OCI-M1 (cell line): ENCODE data around the gene TUB.

Experiments
- DNase-seq: peaks from one replicate; lab custom pipeline; 2025; lab: John Stamatoyannopoulos, UW

The TUB gene

DNA sequence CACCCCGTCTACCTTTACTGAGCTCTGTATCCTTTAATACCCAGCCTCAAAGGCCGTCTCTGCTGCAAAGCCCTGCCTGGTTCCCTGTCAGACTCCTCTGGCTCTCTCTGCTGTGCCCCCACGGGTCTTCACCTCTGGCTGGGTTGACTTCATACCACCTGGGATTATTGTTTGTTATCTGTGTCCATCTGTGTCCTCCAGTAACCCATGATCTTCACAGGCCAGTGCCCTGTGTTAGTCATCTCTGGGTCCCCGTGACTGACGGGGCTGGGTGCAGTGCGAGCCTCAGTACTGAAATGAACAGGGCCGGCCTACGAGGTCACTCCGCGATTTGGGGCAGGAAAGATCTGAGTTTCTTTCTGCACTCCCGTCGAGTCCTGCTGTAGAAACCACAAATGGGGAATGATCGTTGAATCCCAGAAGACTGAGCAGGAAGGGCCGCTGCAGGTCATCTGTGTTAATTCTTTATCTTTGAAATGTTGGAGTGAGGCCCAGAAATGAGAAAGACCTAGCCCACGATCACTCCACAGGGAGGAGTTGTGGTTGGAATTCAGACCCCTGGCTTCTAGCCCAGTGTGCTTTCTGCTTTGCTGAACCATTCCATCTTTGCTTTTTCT is 12.3 kb upstream of the TUB start:
- DNase-seq: peak; percentile 71

DNA sequence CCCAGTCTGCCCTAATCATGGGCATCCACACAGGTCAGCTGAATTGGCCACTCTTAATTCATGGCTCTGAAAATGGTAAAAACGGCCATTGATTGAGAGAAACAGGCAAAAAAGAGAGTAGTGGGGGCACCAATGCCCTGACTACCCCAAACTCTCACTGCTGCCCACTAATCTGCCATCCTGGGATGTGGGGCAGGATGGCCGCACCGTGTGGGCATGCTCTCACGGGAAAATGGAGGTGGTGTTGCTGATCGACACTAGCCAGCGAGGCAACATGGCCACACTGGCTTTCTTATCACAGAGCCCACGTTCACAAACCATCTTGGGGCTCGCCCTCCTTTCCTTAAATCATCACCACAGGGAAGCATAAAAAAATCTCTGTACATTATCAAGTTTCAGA is 11.2 kb upstream of the TUB start:
- DNase-seq: no peak

DNA sequence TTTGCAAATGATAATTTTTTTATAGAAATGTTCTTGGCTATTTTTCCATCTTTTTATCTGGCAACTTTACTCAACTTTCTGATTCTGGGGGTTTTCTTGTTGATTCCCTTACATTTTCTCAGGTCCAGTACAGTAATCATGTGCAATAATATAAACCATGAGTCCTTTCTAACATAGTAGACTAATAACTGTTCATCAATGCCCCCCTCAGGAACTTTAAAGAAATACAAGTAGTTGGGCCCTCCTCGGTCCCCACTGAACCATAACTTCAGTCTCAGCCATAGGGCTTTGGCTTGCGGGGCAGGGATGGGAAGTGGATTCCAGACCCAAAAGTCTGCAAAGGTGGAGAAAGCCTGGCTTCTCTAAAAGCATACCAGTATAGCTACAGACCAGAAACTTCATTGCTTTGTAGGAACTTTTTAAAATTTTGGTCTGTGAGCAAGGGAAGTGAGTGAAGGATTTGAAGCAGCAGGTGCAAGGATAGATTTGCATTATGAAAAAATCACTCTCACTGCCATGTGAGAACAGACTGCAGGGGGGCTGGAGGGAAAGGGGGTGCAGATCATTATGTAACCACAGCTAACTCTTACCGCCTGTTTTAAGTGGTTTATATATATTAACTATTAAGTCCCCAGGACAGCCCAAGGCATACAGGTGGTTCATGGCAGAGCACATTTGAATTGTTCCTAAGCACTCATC is 10.4 kb upstream of the TUB start:
- DNase-seq: peak; percentile 68

DNA sequence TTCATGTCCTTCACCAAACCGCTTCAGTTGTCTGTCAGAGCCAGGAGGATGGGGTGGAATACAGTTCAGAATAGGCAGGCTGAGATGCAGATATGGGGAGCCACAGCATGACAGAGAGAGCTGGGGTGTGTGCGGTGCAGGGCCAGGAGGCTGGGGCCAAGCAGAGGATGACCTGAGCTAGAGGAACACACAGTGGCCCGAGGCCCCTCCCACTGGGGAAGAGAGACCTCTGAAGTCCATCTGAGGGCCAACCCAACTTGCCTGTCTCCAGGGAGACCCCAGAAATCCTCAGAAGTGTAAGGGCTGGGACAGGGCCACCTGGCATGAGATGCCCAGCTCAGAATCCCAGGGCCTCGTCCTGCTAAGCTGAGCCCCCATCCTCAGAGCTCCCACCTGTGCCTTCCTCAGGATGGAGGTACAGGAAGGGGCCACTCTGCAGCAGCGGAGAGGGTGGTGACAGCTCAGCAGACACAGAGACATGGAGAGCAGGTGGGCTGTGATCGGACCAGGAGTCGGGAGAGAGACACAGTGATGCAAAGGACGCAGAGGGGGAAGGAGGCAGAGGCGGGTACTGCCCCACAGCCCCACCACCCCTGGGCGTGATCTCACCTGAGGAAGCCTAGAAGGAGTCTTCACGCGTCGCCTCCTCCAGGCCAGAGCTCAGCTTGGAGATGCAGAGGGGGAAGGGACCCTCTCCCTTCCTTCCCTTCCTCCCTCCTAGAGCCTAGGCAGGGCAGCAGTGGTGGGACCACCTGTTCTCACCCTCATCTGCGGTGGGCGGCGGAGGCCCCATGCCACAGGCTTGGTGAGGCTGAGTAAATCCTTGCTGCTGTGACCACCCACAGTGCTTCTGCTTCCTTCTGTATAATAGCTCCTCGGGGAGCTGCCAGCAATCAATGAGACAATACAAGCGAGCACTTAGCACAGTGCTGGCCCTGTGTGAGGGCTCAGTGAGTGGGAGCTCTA is 9.1 kb upstream of the TUB start:
- DNase-seq: no peak

DNA sequence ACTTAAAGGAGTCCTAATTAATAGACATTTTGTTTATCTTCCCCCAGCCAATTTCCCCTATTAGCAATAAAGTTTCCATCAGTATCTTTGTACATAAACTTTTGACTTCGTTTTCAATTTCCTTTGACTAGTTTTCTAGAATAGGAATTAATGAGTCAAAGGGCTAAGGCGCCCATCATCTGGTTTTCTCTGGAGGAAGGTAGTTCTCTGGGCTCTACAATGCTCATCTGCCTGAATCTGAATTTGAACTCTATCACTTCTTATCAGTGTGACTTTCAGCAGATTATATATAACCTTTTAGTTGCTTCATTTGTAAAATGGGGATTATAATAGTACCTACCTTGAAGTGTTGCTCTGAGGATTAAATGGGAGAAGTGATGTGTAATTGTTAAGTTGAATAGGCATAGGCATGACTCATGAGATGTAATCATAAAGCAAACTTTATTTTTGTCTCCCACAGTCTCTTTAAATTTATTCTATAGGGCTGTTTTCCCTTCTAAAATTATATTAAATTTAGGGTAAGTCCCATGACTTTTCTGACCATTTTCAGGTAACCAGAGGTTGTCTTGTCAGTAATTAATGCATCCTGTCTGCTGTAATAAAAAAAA is 5.8 kb upstream of the TUB start:
- DNase-seq: peak; percentile 3

DNA sequence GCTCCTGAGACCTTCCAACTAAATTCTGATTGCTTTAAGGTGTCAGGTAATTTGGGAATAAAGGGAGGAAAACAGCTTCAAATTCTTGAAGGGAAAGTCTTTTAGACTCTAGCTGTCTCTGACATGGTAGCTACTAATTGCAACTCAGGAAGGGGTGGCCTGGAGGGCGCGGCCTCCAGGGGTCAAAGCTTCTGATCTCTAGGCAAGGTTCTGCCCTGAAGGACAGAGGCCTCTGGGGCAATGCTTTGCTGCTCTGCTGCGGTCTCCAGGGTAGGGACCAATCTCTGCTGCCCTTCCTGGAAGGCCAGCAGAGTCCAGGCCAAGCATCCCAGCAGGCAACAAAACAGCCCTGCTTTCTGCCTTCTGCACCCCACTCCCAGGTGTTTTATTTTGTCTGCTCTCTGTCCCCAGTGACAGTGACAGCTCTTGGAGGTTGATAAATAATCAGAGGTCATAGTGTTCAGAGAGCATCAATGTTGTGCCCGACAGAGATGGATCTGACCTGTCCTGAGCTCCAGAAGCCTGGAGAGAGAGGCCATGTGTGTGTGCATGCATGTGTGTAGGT is 1.8 kb upstream of the TUB start:
- no peak for DNase-seq

DNA sequence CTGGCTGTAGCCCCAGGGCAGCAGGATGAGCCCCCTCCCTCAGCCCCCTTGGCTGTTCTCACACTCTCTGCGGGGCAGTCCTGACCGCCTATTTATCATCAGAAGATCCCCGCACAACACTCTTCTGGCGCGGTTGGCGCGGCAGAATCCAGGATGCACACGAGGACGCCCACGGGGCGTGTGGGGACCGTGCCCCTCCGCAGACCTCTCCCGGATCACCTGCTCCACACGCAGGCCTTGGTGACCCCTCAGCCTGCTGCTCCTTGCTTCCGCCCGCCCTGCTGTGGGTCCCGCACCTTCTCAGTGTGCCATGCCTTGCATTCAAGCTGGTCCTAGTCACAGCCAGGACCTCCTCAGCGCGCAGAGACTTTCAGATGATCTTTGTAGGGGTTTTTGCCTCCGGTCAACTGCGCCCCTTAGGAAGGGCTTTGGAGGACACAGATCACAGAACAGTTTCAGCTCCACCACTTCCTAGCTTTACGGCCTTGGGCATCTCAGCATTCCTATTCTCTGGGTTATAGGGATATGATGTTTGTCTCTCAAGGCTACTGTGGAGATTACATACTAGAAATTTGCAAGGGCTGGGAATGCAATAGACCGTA is 841 bp upstream of the TUB start:
- no peak for DNase-seq

DNA sequence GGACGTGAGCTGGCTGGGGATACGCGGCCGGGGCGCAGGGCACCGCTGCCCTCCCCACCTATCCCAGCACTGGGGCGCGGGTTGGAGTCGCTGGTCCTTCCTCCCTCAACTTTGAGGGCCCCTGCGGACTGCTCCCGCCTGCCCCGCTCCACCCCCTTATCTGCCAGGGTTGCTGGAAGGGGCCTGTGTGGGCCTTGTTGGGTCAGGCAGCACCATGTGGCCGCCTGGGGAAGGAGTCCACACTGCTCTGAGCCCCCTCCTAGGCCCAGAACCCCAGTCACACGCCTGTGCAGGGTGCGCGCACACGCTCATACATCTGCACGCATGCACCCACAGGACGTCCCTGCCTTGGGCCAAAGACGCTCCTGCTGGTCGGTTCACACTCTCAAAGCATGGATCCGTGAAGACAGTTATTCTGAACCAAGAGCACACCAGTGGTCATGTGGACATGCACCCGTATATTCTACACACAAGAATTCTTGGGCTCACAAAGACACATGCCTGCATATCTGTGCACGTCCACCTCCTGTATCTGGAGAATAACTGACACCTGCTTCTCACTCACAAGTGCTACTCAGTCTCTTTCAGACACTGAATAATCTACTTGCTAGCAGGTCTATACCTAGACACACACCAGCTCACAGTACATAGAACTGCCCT is 710 bp downstream of the TUB start:
- DNase-seq: no peak

DNA sequence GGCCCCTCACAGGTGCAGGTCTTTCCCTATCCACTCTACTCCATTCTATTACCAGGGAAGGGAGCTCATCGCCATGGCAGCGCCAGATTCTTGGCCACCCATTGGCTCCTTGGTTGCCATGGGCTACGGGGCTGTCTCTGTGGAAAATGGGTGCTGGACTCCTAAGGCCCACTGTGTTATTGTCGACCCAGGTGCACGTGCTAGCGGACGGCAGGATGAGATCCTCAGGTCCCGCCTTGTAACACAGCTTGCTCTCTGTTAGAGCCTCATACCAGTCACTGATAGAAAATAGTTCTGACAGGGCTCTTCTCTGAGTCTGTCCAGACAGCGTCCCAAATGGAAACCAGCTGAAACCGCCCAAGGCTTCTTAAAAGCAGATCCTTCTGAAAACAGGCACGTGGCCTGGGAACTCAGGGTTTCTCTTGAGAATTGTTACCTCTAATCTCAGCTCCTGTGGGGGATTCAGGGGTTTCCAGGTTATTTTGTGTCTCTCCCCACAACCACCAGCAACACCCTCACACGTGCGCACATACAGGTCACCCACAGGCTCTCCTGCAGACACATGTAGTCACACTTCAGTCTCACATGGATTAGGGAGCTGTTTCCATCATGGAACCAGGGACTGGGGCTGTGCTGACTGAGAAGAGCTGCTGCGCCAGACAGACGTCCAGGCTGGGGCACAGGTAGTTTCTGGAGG is 1.5 kb downstream of the TUB start:
- no peak for DNase-seq

DNA sequence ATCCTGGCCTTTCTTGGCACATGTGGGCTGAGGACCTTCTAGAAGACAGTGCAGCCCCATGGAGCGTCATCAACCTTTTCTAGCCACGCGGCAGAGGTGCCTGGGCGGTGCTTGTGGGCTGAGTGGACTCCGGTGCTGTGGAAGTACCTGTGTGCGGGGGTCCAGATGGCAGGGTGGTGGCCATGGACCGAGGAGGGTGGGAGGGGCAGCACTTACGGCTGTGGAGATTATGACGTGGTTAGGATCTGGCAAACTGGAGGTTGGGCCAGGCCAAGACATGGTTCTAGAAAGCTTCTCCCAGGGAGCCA is 2.0 kb downstream of the TUB start:
- DNase-seq: no peak

DNA sequence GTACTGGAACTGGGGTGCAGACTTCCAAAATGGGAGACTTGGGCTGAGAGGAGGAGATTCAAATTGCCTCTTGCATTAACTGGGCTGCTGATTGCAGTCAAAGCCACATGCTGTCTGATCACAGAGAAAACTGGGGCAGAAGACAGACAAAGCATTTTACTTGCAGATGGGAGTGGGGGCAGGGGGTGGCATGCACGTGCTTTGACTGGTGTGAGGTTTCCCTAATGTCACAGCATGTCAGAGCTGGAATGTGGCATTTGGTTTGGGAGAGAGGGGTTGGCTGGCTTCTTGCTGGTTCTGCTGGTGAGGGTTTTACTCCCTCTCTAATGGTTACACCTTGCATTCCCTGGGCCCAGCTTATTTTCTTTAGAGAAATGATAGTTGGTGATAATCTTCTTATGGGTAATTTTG is 2.9 kb downstream of the TUB start:
- no peak for DNase-seq

DNA sequence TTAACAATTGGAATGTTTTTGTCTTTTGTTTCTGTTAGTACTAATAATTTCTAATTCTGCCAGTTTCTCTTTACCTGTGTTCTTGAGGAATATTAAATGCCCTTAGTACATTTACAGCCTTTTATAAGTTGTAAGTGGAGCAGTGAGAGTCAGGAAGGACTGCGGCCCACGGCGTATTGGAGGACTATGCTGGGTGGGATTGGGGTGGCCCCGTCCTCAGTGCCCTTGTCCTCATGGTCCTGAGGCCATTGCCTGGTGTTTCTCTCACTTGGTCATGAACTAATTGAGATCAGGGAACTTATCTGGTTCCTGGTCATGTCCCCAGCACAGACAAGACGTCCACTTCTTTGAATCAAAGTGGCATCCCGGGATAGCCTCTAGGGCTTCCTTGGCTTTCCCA is 3.3 kb downstream of the TUB start:
- no peak for DNase-seq

DNA sequence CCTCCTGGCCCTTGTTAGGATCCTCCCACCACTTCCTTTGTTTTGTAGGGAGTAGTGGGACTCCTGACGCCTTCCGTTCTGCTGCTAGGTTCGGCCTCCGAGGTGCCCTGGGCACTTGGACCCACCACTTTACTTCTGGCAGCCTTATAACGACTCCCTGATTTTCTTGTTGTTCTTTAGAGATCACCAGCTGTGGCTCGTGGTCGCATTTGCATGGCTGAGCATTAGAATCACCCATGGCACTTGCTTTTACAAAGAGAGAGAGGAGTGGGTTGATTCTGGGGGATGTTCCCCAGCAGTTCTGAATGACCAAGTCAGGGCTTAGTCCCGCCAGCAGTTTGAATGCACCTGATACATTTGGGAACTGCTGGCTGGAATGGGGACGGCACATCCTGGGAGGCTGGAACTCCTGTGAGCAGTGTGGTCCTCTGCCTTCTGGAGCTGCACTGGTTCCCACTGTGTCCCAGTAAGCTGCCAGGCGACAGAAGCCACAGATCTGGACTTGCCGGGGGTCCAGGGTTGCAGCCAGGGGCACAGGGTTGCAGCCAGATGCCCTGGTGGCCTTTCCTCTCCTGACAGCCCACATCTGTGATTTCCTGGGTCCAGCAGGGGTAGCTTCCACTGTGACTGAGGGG is 4.1 kb downstream of the TUB start:
- DNase-seq: no peak

DNA sequence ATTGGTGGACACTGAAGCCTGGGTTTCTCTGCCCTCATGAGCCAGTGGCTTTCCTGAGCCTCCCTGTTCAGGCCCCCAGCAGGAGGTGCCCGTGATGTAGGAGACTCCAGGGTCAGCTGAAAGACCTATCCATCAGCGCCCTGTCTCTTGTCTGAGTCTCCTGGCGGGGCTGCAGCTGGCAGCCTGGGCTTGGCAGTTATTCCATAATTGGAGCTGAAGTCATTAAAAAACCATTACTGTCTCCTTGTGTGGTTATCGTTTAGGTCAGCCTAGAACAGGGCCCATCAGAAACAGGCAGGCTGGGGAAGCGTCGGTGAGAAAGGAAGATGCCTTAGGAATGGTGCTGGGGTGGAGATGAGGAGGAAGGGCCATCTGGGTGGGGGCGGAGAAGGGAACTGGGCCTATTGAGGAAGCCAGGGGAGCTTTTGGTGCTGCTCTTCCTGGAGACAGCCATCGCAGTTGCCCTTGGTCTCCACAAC is 5.0 kb downstream of the TUB start:
- no peak for DNase-seq

DNA sequence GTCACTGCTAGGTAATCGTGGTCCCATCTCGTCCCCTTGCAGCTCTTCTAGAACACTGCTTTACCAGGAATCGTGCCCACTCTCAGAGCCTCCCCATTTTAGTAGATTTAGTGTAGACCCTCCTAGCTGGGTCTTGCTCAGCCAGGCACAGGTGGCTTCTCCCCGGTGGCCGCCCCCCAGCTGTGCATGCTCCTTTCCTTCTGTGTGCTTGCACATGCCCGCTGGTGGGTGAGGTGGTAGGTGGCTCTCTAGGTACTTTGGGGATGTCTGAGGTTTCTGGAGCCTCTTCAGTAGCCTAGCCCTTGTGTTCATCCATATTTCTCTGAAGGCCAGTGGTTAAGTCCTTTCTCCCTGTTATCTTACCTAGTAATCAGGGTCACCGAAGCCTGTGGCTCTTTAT is 5.6 kb downstream of the TUB start:
- DNase-seq: no peak

DNA sequence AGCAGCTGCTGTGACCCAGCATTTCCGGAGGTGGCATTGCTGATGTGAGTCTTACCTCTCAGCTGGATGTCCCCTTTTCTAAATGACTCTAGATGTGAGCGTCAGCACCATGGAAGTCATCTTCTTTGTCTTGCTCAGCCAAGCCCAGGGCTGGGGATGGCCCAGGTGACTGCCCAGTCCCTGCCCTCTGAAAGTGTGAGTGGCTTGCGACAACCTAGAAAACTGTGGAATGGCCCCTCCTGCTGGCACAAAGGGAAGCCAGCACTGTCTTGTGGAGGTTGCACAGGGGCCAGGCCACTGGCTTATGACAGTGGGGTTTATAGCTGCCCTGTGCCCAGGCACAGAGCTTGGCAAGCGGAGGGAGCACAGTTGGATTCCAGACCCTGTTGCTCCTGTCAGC is 6.2 kb downstream of the TUB start:
- DNase-seq: no peak

DNA sequence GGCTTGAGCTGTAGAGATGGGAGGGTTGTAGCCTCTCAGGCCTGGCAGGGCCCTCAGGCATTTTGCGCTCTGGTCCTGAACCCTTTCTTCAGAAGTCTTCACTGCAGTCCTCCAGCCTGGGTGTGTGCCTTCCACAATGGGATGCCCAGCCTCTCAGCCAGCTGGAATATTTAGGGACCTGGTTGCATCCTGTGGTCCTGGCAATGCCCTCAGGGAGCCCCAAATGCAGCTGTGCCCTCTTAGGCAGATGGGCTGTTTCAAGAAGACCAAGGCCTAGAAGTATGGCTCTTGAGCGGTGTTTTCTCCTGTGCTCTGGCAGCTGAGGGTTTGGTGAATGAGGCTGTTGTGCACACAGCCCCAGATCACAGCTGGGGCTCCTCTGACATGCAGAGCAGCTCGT is 6.7 kb downstream of the TUB start:
- no peak for DNase-seq

DNA sequence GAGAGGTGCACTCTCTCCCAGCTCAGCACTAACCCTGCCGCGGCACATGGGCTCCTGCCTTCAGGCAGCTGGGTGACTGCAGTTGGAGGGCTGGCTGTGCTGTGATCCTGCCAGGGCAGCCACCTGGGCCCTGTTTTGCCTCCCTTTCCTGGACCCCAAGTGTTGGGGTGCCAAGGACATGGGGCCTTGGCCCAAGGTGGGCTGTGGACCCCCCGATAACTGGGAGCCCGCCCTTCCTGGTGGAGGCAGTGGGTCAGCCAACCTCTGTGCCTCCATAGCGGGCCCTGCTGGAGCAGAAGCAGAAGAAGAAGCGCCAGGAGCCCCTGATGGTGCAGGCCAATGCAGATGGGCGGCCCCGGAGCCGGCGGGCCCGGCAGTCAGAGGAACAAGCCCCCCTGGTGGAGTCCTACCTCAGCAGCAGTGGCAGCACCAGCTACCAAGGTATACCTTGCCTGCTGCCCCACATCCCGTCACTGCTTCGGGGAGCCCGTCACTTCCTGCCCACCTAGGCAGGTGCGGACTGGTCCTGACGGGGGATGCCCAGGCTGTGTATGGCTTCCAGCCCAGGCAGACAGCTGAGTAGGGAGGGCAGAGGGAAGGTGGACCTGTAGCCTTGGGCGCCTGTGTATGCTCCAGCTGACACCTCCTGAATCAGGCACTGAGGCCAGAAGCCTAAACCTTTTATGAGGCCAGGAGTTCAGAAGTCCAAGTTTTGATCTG is 8.9 kb downstream of the TUB start:
- DNase-seq: no peak

DNA sequence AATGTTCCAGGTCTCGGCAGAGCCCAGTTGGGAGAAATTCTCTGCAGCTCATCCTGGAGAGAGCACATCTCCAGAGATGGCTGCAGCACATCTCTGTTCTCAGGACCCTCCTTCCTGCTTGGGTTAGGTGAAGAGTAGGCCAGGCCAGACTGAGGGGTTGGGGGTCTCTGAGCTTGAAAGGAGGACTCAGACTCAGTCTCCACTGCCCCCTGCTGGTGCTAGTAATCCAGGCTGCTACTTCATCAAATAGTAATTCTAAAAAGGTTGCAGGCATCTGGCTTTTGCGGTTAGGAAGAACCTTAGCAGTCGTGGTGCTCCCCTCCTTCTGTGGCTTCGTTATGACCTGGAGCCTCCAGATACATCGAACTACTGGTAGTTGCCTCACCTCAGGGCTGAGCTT is 9.7 kb downstream of the TUB start:
- DNase-seq: peak; percentile 40

DNA sequence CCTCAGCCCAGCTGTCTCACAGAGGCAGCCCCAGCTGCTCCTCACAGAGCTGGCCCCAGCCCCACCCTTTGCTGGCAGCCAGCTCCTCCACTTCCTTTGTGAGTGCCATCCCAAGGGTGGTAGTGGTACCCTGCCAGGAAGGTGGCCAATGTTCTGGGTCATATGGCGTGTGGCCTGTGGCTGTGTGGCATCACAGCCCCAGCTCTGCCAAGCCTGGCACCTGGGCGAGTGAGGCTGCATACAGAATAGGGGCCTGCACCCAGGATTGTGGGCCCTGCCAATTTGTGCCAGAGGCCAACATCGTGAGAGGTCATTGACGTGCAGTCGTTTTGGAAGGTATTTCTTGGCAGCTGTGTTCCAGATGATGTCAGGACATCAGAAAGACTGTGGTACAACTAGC is 10.7 kb downstream of the TUB start:
- no peak for DNase-seq
